IPS-11a (cell line): ENCODE results near the gene HECTD4.

Experiments
- H3K4me3 ChIP-seq: one replicate; pipeline ENCODE4 v1.5.1; 2013; ENCODE audit warnings: low read depth, low read length, control low read depth

Gene HECTD4

GRCh38 chr12:112183141-112184021 is 198.8 kb downstream of the HECTD4 start:
- no peak overlapping the region for H3K4me3 ChIP-seq

DNA sequence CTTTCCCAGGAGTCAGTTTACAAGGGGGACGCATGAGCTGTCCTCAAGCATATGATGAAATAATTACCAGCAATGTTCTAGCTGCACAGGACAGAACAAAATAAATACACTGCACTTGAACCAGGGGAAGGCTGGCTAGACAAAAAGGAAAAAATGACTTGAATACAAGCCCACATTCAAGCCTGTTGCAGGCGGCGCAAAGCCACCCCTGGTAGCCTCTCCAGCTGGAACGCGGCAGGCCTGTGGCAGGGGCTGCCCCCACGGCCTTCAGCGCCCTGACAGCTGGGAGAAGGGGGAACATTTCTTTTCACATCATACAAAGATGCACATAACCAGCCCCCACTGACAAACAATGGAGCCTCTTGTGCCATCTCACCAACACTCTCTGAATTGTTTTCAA is 199.7 kb downstream of the HECTD4 start:
- no peak overlapping the region for H3K4me3 ChIP-seq

GRCh38 chr12:112180422-112180821 is 201.8 kb downstream of the HECTD4 start:
- no peak overlapping the region for H3K4me3 ChIP-seq

GRCh38 chr12:112179916-112180315 is 202.3 kb downstream of the HECTD4 start:
- H3K4me3 ChIP-seq: no peak overlapping the region

DNA sequence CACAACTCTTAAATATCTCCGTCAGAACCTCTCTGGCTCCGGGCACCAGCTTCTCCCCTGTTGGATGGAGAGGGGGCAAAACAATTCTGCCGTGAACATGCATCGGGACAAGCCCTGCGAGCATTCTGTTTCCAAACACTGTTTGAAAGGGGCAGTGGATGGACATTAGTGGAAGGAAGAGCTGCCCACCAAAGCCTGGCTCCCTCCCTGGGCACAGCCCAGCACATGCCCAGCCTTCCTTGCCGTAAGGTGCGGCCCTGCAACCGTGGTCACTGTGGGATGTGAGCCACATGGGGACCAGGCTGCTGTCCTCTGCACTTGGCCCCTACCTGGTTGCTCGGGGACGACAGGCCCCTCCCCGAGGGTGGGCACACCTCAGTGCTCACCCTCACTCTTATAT is 202.9 kb downstream of the HECTD4 start:
- H3K4me3 ChIP-seq: no peak overlapping the region

DNA sequence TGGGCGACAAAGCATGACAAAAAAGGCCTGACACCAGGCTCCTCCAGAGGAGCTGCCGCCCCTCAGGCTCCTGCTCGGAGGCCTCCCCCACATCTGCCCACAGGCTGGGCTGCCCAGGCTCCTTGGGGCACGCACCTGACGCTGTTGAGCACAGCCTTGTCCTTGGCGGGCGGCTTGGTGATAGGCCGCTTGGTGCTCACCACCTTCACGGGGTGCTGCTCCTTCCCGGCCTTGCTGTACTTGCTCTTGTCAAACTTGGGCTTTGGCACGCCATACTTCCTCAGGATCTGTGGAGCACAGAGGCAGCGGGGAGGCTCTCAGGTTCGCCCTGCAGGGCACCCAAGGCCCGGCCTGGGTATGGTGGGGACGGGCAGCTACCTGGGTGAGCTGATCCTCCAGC is 203.4 kb downstream of the HECTD4 start:
- no peak overlapping the region for H3K4me3 ChIP-seq

DNA sequence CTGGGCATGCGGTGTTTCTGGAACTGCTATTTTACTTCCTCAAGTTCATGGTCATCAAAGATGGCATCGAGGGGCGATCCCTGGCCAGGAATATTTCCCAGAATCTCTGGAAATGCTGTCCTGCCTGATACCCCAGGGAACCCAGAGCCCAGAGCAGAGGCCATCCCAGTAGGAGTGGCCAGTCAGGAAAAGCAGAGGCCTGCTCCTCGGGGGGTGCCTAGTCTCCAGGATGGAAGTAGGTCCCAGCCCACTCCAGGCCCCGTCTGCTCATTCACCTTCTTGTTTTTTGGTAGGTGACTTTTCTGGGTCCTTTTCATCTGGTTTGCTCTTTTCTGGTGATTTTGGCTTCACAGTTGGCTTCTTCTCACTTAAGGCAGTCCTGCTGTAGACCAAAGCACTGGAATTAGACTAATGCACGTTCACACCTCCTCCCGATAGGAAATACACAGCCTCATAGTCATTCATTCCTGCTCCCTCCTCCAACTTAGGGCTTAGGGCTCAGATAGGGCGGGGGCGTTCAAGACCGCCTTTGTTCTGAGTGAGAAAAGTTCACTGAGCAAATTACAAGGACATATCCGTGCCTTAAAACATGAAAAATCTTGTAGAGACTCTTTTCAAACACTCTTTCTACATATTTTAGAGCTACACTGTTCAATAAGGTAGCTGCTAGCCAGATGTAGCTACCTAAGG is 205.8 kb downstream of the HECTD4 start:
- no peak overlapping the region for H3K4me3 ChIP-seq

DNA sequence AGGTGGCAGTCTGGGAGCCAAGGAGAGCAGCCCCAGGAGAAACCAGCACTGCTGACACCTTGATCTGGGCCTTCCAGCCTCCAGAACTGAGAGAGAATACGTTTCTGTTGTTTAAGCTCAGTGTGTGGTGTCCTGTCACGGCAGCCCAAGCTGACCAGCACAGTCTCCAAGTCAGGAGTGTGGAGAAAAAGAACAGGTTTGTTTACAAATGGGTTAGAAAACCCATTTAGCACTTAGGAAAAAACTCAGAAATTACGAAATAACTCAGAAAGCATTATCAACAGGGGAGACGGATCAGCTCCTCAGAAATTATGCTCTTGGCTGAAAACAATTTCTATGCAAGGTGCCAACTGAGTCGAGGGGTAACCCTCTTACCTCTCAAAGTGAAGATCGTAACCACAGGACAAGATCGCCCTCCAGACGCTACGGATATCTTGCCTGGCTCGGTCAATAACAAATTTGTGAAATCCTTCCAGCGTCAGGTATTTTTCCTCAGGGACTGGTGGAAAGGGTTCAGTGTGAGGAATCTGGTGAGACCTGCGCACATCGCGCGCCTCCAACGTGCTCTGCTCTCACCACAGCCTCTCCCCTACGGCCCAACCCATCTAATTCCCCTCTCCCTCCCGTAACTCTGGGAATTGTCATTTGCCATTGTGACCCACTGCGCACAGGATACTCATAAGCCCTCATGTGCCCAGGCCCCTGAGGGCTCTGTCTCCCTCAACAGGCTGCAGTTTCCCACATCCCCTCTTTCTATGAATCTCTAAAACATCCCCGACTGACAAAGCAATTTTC is 206.7 kb downstream of the HECTD4 start:
- no peak overlapping the region for H3K4me3 ChIP-seq

- no peak overlapping the region for H3K4me3 ChIP-seq
These were observed 209.5 kb downstream of the HECTD4 start for GRCh38 chr12:112172556-112173324.

GRCh38 chr12:112170971-112171596 is 211.1 kb downstream of the HECTD4 start:
- no peak overlapping the region for H3K4me3 ChIP-seq

DNA sequence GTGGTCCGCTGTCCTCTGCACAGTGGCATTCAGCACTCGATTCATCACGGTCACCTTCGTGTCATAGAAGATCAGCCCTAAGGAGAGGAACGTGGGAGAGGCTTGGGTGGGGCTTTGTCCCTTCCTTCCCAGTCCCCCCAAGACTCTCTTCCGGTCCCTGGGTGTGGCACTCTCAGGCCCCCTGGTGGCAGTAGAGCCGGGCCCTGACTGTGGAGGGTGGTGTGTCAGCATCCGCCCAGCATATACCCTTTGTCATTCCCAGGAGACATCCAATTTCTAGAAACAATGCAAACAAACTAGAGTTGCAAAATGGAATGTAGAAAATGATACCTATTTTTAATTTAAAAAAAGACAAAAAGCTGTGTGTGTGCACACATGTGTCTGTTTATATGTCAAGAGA is 211.9 kb downstream of the HECTD4 start:
- H3K4me3 ChIP-seq: no peak overlapping the region

- H3K4me3 ChIP-seq: no peak overlapping the region
These were observed 212.3 kb downstream of the HECTD4 start for GRCh38 chr12:112169966-112170365.

- H3K4me3 ChIP-seq: no peak overlapping the region
These were observed 212.9 kb downstream of the HECTD4 start for GRCh38 chr12:112169161-112169872.

DNA sequence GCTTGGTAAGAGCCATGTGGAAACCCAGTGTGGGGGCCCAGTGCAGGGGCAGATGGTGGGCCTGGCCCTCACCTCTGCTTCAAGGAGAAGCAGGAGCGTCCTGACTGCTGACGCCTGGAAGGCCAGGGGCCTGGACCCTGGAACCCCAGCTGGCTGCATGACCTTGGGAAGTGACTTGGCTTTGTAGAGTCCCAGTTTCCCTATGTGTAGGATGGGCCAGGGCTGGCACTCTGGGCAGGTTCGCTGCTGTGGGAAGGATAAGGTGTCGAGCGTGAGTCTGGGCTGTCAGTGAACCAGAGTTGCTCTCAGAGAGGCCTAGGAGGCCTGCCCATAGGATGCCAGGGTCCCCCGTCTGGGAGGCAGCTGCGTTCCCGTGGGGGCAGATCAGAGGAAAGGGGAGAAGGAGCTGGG is 213.7 kb downstream of the HECTD4 start:
- no peak overlapping the region for H3K4me3 ChIP-seq

- H3K4me3 ChIP-seq: no peak overlapping the region
These were observed 214.3 kb downstream of the HECTD4 start for GRCh38 chr12:112167718-112168525.

DNA sequence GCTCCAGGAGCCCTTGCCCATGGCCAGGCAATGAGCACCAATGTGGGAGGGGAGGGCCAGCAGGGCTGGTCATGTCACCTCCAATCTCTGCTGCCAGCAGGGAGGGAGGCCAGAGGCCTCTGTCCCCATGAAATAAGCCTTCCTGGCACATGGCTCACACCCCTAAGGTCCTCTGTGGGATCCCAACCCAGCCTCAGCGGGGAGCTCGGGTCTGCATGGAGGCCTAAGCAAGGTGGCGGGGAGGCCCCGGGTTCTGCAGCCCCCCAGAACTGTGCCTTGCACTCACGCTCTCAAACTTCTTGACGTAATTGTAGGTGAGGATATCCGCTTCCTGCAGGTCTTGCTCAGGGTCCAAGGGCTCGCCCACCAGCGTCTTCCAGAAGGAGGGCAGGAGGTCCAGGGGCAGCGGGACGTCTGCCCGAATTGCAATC is 215.2 kb downstream of the HECTD4 start:
- no peak overlapping the region for H3K4me3 ChIP-seq

DNA sequence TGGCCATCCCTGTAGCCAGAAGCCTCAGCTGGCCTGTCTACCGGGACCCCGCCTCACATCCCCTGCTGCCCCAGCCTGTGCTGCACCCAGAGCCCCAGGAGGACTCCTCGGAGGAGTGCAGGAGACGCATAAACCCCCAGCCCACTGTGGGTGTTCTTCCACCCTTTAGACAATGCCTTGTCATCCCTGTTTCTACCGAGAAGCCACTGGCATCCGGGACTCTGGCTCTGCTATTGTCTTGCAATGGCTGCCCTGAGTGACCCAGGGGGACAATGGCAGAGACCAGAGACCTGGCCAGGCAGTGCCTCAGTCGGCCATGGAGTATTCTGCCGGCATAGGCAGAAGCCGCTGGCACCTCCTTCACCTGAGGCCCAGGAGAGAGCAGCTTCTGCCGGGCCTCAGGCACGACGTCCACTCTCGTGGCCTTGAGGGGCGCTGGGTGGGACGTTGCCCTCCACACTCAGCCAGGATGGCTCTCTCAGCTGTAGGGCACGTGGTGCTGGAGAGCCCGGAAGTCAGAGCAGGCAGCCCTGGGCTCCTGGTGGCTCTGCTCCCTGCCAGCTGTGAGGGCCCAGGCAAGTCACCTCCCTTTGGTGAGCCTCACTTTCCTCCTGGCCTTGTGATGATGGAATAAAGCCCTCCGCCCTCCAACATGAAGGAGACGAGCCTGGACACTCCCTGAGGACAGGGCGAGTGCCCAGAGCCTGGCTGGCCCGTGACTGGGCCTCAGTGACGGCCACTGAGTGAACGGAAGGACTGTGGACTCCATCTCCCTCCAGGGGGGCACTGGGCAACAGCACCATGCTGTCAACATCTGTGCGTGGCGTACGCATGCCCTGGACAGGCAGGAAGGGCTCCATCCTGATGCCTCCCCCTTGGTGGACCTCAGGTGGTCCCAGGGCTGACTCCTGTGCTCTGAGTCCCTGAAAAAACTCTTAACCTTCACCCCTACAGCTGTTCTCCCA is 215.9 kb downstream of the HECTD4 start:
- H3K4me3 ChIP-seq: no peak overlapping the region

DNA sequence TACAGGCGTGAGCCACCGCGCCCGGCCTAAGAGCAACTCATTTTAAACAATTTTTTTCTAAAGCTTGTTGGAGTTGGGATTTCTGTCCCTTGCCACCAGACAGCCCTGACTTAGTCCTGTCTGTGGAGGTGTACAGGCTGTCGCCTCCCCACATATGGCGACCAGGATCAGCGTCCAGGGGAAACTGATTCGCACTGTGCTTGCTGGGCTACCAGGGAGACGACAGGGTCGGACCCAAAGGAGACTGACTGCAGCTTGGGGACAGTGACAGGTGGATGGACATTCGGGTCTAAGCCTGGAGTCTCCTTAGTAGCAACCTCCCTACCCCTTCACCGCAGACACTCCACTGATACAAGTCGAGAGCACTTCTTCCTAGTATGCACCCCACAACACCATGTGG is 216.6 kb downstream of the HECTD4 start:
- no peak overlapping the region for H3K4me3 ChIP-seq
